Right lobe of liver (tissue), 4 donors: ENCODE measurements around the gene SMIM28.

Experiments
- POLR2A ChIP-seq: fragments of 450-650 bp; IDR thresholded peaks from one replicate; pipeline ENCODE4 v1.6.1; 2017; ENCODE audit warnings: antibody characterized with exemption, mild to moderate bottlenecking
- TF ChIP-seq, protein P1 (sequence below), 4 donors: fragments of 200-600 bp in 3 of 4; fragments of 450-650 bp in 1 of 4; IDR thresholded peaks; one replicate each; pipeline versions ENCODE4 v1.5.1 to v1.8.0; 2016 to 2022; ENCODE audit warnings: antibody characterized with exemption in 4 of 4, mild to moderate bottlenecking in 2 of 4
- donor health status: DM: no; HTN: no; CAD: no.
- donor health status: DM: no; HTN: no; CAD: no.
- donor health status: DM: no; HTN: yes; CAD: no.

- TF ChIP-seq, protein P1, sequence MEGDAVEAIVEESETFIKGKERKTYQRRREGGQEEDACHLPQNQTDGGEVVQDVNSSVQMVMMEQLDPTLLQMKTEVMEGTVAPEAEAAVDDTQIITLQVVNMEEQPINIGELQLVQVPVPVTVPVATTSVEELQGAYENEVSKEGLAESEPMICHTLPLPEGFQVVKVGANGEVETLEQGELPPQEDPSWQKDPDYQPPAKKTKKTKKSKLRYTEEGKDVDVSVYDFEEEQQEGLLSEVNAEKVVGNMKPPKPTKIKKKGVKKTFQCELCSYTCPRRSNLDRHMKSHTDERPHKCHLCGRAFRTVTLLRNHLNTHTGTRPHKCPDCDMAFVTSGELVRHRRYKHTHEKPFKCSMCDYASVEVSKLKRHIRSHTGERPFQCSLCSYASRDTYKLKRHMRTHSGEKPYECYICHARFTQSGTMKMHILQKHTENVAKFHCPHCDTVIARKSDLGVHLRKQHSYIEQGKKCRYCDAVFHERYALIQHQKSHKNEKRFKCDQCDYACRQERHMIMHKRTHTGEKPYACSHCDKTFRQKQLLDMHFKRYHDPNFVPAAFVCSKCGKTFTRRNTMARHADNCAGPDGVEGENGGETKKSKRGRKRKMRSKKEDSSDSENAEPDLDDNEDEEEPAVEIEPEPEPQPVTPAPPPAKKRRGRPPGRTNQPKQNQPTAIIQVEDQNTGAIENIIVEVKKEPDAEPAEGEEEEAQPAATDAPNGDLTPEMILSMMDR (IDR thresholded peaks at IDR 0.05): no peak
- no peak for TF ChIP-seq POLR2A
These were observed 663 bp upstream of the SMIM28 start for GRCh38 chr6:138377042-138377441.
